Upper lobe of right lung (tissue), 1 donor: ENCODE measurements around the gene PROCR. TPM values are rescaled to one million over a fixed set of nuclear protein-coding genes. Genes with fewer than 3 reads are reported as not detected.
A peak's percentile ranks its signal among the peaks of the same experiment; 100 is the strongest.
"Not testable (repeated sequence)": the region's sequence is repeated elsewhere in the genome, so short reads cannot be mapped to it uniquely, and the experiment has no call there.

ENCODE experiments used
- ATAC-seq: fragments of 200-7000 bp; cut with Tn5 transposase; one replicate; pipeline ENCODE4 v1.9.1; 2020; ENCODE audit warnings: mild to moderate bottlenecking, moderate library complexity
- DNase-seq: peaks from one replicate; pipeline ENCODE4 v3.0.0-alpha.2; 2020
- H3K27ac ChIP-seq: fragments of 200-600 bp; one replicate; pipeline ENCODE4 v1.8.0; 2022
- H3K27me3 ChIP-seq: fragments of 200-600 bp; one replicate; pipeline ENCODE4 v1.8.0; 2022; ENCODE audit warnings: mild to moderate bottlenecking
- H3K36me3 ChIP-seq: fragments of 200-600 bp; one replicate; pipeline ENCODE4 v1.8.0; 2022
- H3K4me1 ChIP-seq: fragments of 200-600 bp; one replicate; pipeline ENCODE4 v1.8.0; 2022
- H3K4me3 ChIP-seq: fragments of 200-600 bp; one replicate; pipeline ENCODE4 v1.8.0; 2022; ENCODE audit warnings: mild to moderate bottlenecking
- H3K9me3 ChIP-seq: fragments of 200-600 bp; one replicate; pipeline ENCODE4 v1.8.0; 2022
- CTCF ChIP-seq: fragments of 200-600 bp; IDR thresholded peaks from one replicate; pipeline ENCODE4 v1.8.0; 2022; ENCODE audit warnings: antibody characterized with exemption
- intact Hi-C: fragments of 100-400 bp; cut with DNase I; formaldehyde crosslinking; loops from one replicate; pipeline ENCODE4 v1.11.0; 2022
- total RNA-seq: library from RNA; stranded (reverse); fragmentation: NEBNext Ultra II Directional; extraction: Animal tissue kit (Norgen Biotek cat#: 25700); gene quantifications from one replicate; pipeline ENCODE4 v1.2.1, GENCODE V29; 2021
- donor health status: DM: no; HTN: yes; CAD: no; lungs with severe emphysema.

The PROCR gene
- total RNA-seq, 1 donor from 2014 or later, result 20.4 TPM

- DNase-seq (no peak), ATAC-seq (peak; percentile 15)
- Histone ChIP-seq H3K4me3 (no peak overlapping the region), H3K4me1 (peaks cover 11% of the 10 kb centered on the region), H3K36me3 (no peaks in the 10 kb centered on the region), H3K27me3 (no peaks in the 10 kb centered on the region), H3K27ac (no peak overlapping the region), H3K9me3 (no peaks in the 10 kb centered on the region)
- TF ChIP-seq CTCF, result no peak
- intact Hi-C loops, result no loop called here
These were observed 6.4 kb upstream of the PROCR start for GRCh38 chr20:35165221-35166185.

GRCh38 chr20:35166242-35166830, 5.5 kb upstream of the PROCR start:
- TF ChIP-seq CTCF, result no peak
- Histone ChIP-seq H3K27ac (no peak overlapping the region), H3K4me1 (peaks cover 13% of the 10 kb centered on the region), H3K27me3 (no peaks in the 10 kb centered on the region), H3K9me3 (no peaks in the 10 kb centered on the region), H3K36me3 (no peaks in the 10 kb centered on the region), H3K4me3 (no peak overlapping the region)
- intact Hi-C loops, result no loop called here
- peak; percentile 67 for DNase-seq
- ATAC-seq, result peak; percentile 89

GRCh38 chr20:35167787-35168186, 4.1 kb upstream of the PROCR start:
- no peaks in the 10 kb centered on the region for H3K36me3 ChIP-seq
- H3K9me3 ChIP-seq, result no peaks in the 10 kb centered on the region
- H3K4me1 ChIP-seq, result peaks cover 23% of the 10 kb centered on the region
- no peak for TF ChIP-seq CTCF
- no peak for DNase-seq
- no peak overlapping the region for H3K27ac ChIP-seq
- intact Hi-C loops, result no loop called here
- H3K27me3 ChIP-seq, result no peaks in the 10 kb centered on the region
- H3K4me3 ChIP-seq, result no peak overlapping the region
- ATAC-seq, result no peak

- H3K9me3 ChIP-seq, intact Hi-C loops: not testable (repeated sequence)
These were observed 3.0 kb upstream of the PROCR start for GRCh38 chr20:35168701-35169409.

GRCh38 chr20:35171438-35171752, 477 bp upstream of the PROCR start:
- no peak for ATAC-seq
- H3K36me3 ChIP-seq, result no peaks in the 10 kb centered on the region
- DNase-seq, result no peak
- H3K27me3 ChIP-seq, result no peaks in the 10 kb centered on the region
- H3K4me1 ChIP-seq, result peaks cover 17% of the 10 kb centered on the region
- H3K27ac ChIP-seq, result peak overlapping the region; percentile 47
- no peaks in the 10 kb centered on the region for H3K9me3 ChIP-seq
- TF ChIP-seq CTCF, result no peak
- peak overlapping the region; percentile 47 for H3K4me3 ChIP-seq
- intact Hi-C loops, result no loop called here

More at GRCh38 chr20:35168701-35169409, 3.0 kb upstream of the PROCR start:
- H3K36me3 ChIP-seq, ATAC-seq, H3K27me3 ChIP-seq, H3K27ac ChIP-seq, DNase-seq, H3K4me3 ChIP-seq: not testable (repeated sequence)
- H3K4me1 ChIP-seq, result peaks cover 23% of the 10 kb centered on the region

GRCh38 chr20:35172434-35172806, 548 bp downstream of the PROCR start:
- Histone ChIP-seq H3K36me3 (peaks cover 5% of the 10 kb centered on the region), H3K27me3 (no peaks in the 10 kb centered on the region), H3K27ac (peak overlapping the region; percentile 56), H3K4me3 (peak overlapping the region; percentile 47), H3K9me3 (no peaks in the 10 kb centered on the region), H3K4me1 (peaks cover 16% of the 10 kb centered on the region)
- no peak for TF ChIP-seq CTCF
- intact Hi-C loops, result no loop called here
- DNase-seq, result no peak
- no peak for ATAC-seq
